Effector memory CD8-positive, alpha-beta T cell (primary cell): ENCODE results near the gene RAB3B.

Source experiments
- ATAC-seq: fragments of 150-1000 bp; cut with Tn5 transposase; replicated peaks from 2 replicates; pipeline ENCODE4 v1.10.0; 2021; ENCODE audit warnings: mild to moderate bottlenecking, moderate library complexity
- DNase-seq, 3 experiments: peaks; one replicate each; pipeline ENCODE4 v3.0.0; 2021
- H3K27ac Mint-ChIP-seq, 2 donors: one replicate each; pipeline ENCODE4 v1.8.0; 2022; ENCODE audit warnings: mild to moderate bottlenecking in 2 of 2, mixed read lengths in 2 of 2, moderate library complexity in 2 of 2
- H3K27me3 Mint-ChIP-seq, 2 donors: one replicate each; pipeline ENCODE4 v1.8.0; 2022; ENCODE audit warnings: mixed read lengths in 2 of 2
- H3K36me3 Mint-ChIP-seq: one replicate; pipeline ENCODE4 v1.8.0; 2022; ENCODE audit warnings: mild to moderate bottlenecking, moderate library complexity, mixed read lengths; ENCODE audit not compliant: insufficient read depth
- H3K4me1 Mint-ChIP-seq, 2 donors: one replicate each; pipeline ENCODE4 v1.8.0; 2022; ENCODE audit warnings: low read depth in 2 of 2, mixed read lengths in 2 of 2
- H3K4me3 Mint-ChIP-seq, 2 donors: one replicate each; pipeline ENCODE4 v1.8.0; 2022; ENCODE audit warnings: mild to moderate bottlenecking in 2 of 2, mixed read lengths in 2 of 2, moderate library complexity in 2 of 2
- H3K9me3 Mint-ChIP-seq, 2 donors: one replicate each; pipeline ENCODE4 v1.8.0; 2022; ENCODE audit warnings: mixed read lengths in 2 of 2

The RAB3B gene

DNA sequence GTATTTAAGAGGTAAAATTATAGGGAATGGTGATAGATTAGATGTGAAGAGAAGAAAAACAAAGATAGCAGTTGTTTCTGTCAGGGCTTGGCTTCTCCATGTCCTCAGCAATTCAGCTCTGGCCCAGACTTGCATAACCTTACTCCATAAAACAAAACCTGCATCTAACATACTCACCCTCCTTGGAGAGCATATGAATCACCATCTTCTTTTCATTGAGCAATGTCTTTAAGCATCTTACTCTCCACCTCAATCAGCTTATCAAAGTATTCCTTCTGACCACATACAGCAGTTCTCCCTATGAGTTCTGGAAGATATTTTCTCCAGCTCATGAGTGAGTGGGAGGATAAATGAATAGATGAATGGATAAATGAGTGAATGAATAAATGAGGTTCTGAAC, 49.0 kb downstream of the RAB3B start:
- Mint-ChIP-seq H3K27ac (no peak overlapping the region), H3K9me3 (peaks cover 0 to 8% of the 10 kb centered on the region in 2 donors), H3K4me1 (no peaks in the 10 kb centered on the region), H3K4me3 (no peak overlapping the region), H3K36me3 (no peaks in the 10 kb centered on the region), H3K27me3 (no peaks in the 10 kb centered on the region)
- ATAC-seq (no peak), DNase-seq (no peak)

DNA sequence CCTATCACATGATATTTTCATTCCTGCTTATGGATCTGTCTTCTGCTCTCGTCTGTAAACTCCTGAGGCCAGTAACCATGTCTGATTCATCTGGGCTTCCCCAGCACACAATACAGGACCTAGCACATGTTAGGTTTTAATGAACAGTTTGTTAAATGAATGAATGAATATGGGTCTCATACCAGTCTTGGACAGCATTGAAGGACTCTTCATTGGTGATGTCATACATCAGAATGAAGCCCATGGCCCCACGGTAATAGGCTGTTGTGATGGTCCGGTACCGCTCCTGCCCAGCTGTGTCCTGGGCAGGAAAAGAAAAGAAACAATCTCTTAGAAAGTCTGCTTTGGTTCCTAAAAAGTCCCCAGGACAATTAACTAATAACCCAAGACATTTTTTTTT, 53.4 kb downstream of the RAB3B start:
- no peaks in the 10 kb centered on the region for H3K4me1 Mint-ChIP-seq
- no peaks in the 10 kb centered on the region for H3K36me3 Mint-ChIP-seq
- H3K27me3 Mint-ChIP-seq, result peaks cover 6 to 21% of the 10 kb centered on the region in 2 donors
- H3K27ac Mint-ChIP-seq, result no peak overlapping the region
- H3K9me3 Mint-ChIP-seq, result peaks cover 0 to 8% of the 10 kb centered on the region in 2 donors
- ATAC-seq (no peak), DNase-seq (no peak)
- no peak overlapping the region for H3K4me3 Mint-ChIP-seq

- peaks cover 6 to 21% of the 10 kb centered on the region in 2 donors for H3K27me3 Mint-ChIP-seq
- no peak for DNase-seq
- H3K9me3 Mint-ChIP-seq, result peaks cover 0 to 7% of the 10 kb centered on the region in 2 donors
- no peak overlapping the region for H3K4me3 Mint-ChIP-seq
- H3K4me1 Mint-ChIP-seq, result no peaks in the 10 kb centered on the region
- H3K27ac Mint-ChIP-seq, result no peak overlapping the region
- no peak for ATAC-seq
- H3K36me3 Mint-ChIP-seq, result no peaks in the 10 kb centered on the region
Measured at GRCh38 chr1:51936531-51936930, 54.0 kb downstream of the RAB3B start.

GRCh38 chr1:51933344-51933743, 57.2 kb downstream of the RAB3B start:
- DNase-seq (no peak), ATAC-seq (no peak)
- Mint-ChIP-seq H3K36me3 (no peaks in the 10 kb centered on the region), H3K4me3 (no peak overlapping the region), H3K4me1 (no peaks in the 10 kb centered on the region), H3K27ac (no peak overlapping the region), H3K9me3 (no peaks in the 10 kb centered on the region), H3K27me3 (peaks cover 13 to 30% of the 10 kb centered on the region in 2 donors)

DNA sequence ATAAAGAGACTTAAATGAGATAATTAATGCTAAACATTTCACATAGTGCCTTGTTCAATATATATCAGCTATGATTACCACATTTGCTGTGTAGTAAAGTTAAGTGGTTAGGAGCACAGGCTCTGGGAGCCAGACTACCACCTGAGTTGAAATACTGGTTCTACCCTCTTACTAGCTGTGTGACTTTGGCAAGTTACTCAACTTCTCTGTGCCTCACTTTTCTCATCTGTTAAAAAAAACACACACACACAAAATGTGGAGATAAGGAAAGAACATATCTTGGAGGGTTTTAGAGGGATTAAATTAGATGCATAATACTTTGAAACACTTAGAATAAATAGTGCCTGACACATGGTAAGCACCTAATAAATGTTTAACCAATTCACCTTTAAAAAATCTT, 60.2 kb downstream of the RAB3B start:
- H3K27me3 Mint-ChIP-seq, result peaks cover 16 to 24% of the 10 kb centered on the region in 2 donors
- H3K4me1 Mint-ChIP-seq, result no peaks in the 10 kb centered on the region
- H3K9me3 Mint-ChIP-seq, result no peaks in the 10 kb centered on the region
- no peak for DNase-seq
- ATAC-seq, result no peak
- H3K36me3 Mint-ChIP-seq, result no peaks in the 10 kb centered on the region
- H3K27ac Mint-ChIP-seq, result no peak overlapping the region
- no peak overlapping the region for H3K4me3 Mint-ChIP-seq

GRCh38 chr1:51928896-51929295, 61.6 kb downstream of the RAB3B start:
- no peak overlapping the region for H3K27ac Mint-ChIP-seq
- no peaks in the 10 kb centered on the region for H3K36me3 Mint-ChIP-seq
- ATAC-seq, result no peak
- H3K4me3 Mint-ChIP-seq, result no peak overlapping the region
- H3K27me3 Mint-ChIP-seq, result peaks cover 12 to 21% of the 10 kb centered on the region in 2 donors
- H3K4me1 Mint-ChIP-seq, result no peaks in the 10 kb centered on the region
- no peaks in the 10 kb centered on the region for H3K9me3 Mint-ChIP-seq
- no peak for DNase-seq

DNA sequence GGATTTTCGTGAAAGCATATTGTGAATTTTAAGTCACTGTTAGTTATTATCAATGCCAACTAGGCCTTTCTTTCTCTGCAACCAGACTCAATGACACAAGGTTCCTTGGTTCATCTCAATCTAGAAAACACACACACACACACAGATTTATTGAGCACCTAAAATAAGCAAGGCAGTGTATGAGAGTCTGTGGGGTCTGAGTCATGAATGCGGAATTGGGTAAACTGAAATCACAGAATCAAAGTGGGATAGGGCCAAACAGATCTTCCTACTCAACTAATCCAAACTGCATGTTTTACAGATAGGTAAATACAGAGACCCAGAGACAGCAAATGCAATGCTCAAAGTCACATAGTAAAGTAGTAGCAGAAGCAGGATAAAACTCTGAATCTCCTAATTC, 63.5 kb downstream of the RAB3B start:
- no peaks in the 10 kb centered on the region for H3K9me3 Mint-ChIP-seq
- DNase-seq, result no peak
- H3K27ac Mint-ChIP-seq, result no peak overlapping the region
- no peaks in the 10 kb centered on the region for H3K36me3 Mint-ChIP-seq
- ATAC-seq, result no peak
- H3K4me1 Mint-ChIP-seq, result no peaks in the 10 kb centered on the region
- H3K4me3 Mint-ChIP-seq, result no peak overlapping the region
- peaks cover 11 to 20% of the 10 kb centered on the region in 2 donors for H3K27me3 Mint-ChIP-seq

GRCh38 chr1:51926171-51926812, 64.2 kb downstream of the RAB3B start:
- H3K4me3 Mint-ChIP-seq, result no peak overlapping the region
- no peak for DNase-seq

GRCh38 chr1:51924455-51924854, 66.0 kb downstream of the RAB3B start:
- ATAC-seq (no peak), DNase-seq (no peak)
- Mint-ChIP-seq H3K9me3 (no peaks in the 10 kb centered on the region), H3K27me3 (peaks cover 34 to 44% of the 10 kb centered on the region in 2 donors), H3K27ac (no peak overlapping the region), H3K36me3 (no peaks in the 10 kb centered on the region), H3K4me1 (no peaks in the 10 kb centered on the region), H3K4me3 (no peak overlapping the region)

More at GRCh38 chr1:51926171-51926812, 64.2 kb downstream of the RAB3B start:
- Mint-ChIP-seq H3K4me1 (no peaks in the 10 kb centered on the region), H3K27ac (no peak overlapping the region), H3K27me3 (peaks cover 19 to 27% of the 10 kb centered on the region in 2 donors), H3K9me3 (no peaks in the 10 kb centered on the region), H3K36me3 (no peaks in the 10 kb centered on the region)
- ATAC-seq, result no peak

DNA sequence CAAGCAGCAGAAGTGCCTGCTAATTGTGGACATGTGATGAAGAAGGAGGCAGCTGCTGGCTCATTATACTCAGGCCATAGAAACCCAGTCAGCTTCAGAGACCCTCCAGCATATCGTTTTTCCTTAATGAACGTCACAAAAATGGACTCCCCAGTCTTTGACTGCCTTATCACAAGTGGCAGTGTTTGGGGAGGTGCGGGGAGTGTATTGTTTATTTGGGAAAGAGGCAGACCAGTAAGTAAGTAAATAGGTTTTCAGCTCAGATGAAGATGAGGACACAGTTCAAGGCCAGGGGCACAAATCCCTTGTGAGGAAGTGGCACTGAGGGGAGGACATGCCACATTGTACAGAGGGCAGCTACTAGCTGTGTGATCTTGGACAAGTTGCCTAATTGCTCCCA, 68.5 kb downstream of the RAB3B start:
- Mint-ChIP-seq H3K4me3 (no peak overlapping the region), H3K27me3 (peaks cover 32 to 50% of the 10 kb centered on the region in 2 donors), H3K9me3 (no peaks in the 10 kb centered on the region), H3K36me3 (no peaks in the 10 kb centered on the region), H3K27ac (no peak overlapping the region), H3K4me1 (no peaks in the 10 kb centered on the region)
- ATAC-seq, result no peak
- DNase-seq, result no peak

DNA sequence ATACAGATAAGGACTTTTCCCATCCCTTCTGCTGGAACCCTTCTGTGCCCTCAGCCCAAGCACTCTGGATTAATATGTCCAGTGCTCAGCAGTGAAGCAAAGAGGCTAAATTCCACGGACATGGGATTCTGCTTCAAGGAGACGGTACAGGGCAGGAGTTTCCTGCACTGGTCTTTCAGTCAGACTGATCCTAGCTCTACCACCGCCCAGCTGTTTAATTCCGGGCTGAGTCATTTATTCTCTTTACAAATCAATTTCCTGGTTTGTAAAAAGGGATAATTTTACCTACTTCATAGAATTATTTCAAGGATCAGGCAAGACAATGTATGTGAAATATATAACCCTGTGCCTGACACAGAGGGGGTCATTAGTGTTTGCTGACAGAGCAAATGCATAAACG, 70.4 kb downstream of the RAB3B start:
- ATAC-seq (no peak), DNase-seq (no peak)
- Mint-ChIP-seq H3K4me1 (no peaks in the 10 kb centered on the region), H3K27me3 (peaks cover 36 to 65% of the 10 kb centered on the region in 2 donors), H3K9me3 (no peaks in the 10 kb centered on the region), H3K27ac (no peak overlapping the region), H3K36me3 (no peaks in the 10 kb centered on the region), H3K4me3 (no peak overlapping the region)

- ATAC-seq (no peak), DNase-seq (no peak)
- Mint-ChIP-seq H3K27me3 (peaks cover 39 to 65% of the 10 kb centered on the region in 2 donors), H3K27ac (no peak overlapping the region), H3K36me3 (no peaks in the 10 kb centered on the region), H3K4me1 (no peaks in the 10 kb centered on the region), H3K4me3 (no peak overlapping the region), H3K9me3 (no peaks in the 10 kb centered on the region)
Measured at GRCh38 chr1:51919684-51920083, 70.8 kb downstream of the RAB3B start.

DNA sequence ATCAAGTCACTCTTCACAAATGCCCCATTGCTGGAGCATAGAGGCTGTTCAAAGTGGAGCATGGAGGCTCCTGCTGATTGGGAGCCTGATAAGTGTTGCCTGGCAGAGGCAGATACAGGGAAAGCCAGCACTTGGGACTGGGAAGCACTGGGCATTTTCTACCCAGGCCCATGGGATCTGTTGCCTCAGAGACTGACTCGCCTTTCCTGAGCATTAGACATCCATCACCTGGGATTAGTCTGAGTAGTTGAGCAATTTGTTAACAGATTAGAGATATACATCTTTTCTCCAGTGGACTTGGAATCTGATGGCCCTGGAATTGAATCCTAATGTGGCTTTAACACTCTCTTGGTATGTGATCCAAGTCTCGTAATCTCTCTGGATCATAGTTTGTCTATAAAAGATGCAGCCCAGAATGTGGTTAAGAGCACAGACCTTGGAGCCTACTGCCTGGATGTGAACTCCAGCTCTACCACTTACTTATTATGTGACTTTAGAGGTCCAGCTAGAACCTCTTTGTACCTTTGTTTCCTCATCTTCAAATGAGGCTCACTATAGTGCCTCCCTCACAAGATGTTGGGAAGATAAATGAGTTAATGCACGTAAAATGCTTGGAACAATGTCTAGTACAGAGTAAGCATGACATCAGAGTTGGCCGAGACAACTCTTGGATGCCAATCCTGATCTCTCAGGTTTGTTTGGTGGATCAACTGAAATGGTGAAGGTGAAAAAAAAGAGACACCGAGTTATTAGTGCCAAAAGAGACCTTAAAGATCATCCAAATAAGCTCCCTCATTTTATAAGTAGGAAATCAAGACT, 73.7 kb downstream of the RAB3B start:
- H3K4me3 Mint-ChIP-seq, result no peak overlapping the region
- H3K4me1 Mint-ChIP-seq, result no peaks in the 10 kb centered on the region
- no peak overlapping the region for H3K27ac Mint-ChIP-seq
- H3K36me3 Mint-ChIP-seq, result no peaks in the 10 kb centered on the region
- DNase-seq (no peak), ATAC-seq (no peak)
- H3K27me3 Mint-ChIP-seq, result peaks cover 55 to 66% of the 10 kb centered on the region in 2 donors
- H3K9me3 Mint-ChIP-seq, result no peaks in the 10 kb centered on the region

DNA sequence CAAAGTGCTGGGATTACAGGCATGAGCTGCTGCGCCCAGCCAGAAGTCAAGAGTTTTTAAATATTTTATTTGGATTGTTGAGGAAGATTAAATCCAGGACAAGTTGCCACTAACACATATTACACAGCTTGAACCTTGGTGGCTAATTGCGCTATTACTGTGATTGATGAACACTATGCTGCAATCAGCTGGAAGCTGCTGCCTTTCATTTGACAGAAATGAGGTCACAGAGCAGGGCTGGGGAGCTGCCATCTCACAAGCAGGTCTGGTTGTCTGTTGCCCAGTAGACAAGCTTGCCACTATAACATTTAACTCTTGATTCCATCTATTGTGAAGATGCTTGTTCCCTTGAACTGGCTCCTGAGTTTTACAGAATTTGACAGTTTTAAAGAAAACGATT, 74.5 kb downstream of the RAB3B start:
- ATAC-seq, result no peak
- no peak for DNase-seq
- Mint-ChIP-seq H3K27ac (no peak overlapping the region), H3K27me3 (peaks cover 55 to 62% of the 10 kb centered on the region in 2 donors), H3K4me3 (no peak overlapping the region), H3K9me3 (no peaks in the 10 kb centered on the region), H3K4me1 (no peaks in the 10 kb centered on the region), H3K36me3 (no peaks in the 10 kb centered on the region)
